ENCODE data around the gene TRMT1.

DNA sequence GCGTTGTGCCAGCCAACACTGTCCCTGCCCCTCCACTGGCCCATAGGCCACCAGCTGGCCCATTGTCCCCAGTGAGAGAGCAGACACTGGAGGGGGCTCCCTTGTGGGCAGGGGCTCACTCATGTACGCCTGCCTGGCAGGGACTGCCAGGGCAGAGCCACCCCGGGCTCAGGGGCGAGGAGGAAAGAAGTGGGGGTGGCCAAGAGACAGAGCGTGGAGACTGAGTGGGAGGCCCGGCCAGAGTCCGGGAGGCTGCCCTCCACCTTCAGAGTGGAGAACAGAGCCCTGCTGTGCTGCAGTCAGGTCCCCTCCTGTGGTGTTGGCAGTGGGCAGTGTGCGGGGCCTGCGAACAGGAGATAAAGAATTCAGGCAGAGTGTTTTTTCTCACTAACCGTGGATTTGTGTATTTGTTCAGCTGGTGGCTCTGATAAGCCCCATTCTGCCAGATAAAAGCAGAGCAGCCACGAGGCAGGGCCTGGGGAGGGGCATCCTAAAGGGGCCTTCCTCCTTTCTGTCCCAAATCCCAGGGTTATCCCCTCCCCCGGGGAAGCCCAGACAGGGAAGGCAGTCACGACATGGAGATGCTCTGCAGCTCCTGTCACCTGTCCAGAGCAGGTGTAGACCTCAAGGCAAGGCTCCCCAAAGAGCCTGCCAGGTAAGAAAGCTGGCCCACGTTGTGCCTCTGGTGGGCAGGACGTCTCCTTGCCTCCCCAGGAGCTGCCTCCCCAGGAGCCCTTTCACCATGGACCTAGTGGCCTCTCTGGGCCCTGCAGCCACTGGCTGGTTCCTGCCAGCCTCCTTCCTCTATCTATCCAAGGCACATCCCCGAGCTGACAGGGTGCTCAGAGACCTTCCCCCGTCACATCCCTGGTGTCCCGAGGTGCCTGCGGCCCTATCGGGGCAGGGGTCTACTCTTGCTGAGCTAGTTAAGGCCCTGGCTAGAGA is 46.9 kb downstream of the TRMT1 start:
- TF ChIP-seq CTCF (conservative IDR thresholded peaks at IDR 0.05 in 1 of 2, IDR thresholded peaks at IDR 0.05 in 1 of 2; ENCODE audit: low read depth in 1 of 2, low read length in 2 of 2) (no peak), EZH2 (IDR thresholded peaks at IDR 0.05; ENCODE audit: low read length, missing control alignments) (no peak)

Measured in fibroblast of lung (primary cell).